ENCODE data around the gene CLIP1.

- TF ChIP-seq, protein P1, sequence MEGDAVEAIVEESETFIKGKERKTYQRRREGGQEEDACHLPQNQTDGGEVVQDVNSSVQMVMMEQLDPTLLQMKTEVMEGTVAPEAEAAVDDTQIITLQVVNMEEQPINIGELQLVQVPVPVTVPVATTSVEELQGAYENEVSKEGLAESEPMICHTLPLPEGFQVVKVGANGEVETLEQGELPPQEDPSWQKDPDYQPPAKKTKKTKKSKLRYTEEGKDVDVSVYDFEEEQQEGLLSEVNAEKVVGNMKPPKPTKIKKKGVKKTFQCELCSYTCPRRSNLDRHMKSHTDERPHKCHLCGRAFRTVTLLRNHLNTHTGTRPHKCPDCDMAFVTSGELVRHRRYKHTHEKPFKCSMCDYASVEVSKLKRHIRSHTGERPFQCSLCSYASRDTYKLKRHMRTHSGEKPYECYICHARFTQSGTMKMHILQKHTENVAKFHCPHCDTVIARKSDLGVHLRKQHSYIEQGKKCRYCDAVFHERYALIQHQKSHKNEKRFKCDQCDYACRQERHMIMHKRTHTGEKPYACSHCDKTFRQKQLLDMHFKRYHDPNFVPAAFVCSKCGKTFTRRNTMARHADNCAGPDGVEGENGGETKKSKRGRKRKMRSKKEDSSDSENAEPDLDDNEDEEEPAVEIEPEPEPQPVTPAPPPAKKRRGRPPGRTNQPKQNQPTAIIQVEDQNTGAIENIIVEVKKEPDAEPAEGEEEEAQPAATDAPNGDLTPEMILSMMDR (conservative IDR thresholded peaks at IDR 0.05 in 1 of 2, IDR thresholded peaks at IDR 0.05 in 1 of 2; ENCODE audit: extremely low read depth in 1 of 2, insufficient read depth in 1 of 2, low read depth in 1 of 2, low read length in 2 of 2) = no peak
- no peak for TF ChIP-seq EZH2 (IDR thresholded peaks at IDR 0.05; ENCODE audit: borderline replicate concordance, low read length)
Measured at GRCh38 chr12:122232691-122233090, 189.8 kb downstream of the CLIP1 start.
